ENCODE data around the gene SLC25A36. TPM values are rescaled to one million over a fixed set of nuclear protein-coding genes. Genes with fewer than 3 reads are reported as not detected.

Gene SLC25A36
- total RNA-seq, 1 donor from 2014 or later = 80.7 TPM

- H3K27ac Mint-ChIP-seq (ENCODE audit: unreplicated experiment) = no peak overlapping the region
- TF ChIP-seq, protein P1, sequence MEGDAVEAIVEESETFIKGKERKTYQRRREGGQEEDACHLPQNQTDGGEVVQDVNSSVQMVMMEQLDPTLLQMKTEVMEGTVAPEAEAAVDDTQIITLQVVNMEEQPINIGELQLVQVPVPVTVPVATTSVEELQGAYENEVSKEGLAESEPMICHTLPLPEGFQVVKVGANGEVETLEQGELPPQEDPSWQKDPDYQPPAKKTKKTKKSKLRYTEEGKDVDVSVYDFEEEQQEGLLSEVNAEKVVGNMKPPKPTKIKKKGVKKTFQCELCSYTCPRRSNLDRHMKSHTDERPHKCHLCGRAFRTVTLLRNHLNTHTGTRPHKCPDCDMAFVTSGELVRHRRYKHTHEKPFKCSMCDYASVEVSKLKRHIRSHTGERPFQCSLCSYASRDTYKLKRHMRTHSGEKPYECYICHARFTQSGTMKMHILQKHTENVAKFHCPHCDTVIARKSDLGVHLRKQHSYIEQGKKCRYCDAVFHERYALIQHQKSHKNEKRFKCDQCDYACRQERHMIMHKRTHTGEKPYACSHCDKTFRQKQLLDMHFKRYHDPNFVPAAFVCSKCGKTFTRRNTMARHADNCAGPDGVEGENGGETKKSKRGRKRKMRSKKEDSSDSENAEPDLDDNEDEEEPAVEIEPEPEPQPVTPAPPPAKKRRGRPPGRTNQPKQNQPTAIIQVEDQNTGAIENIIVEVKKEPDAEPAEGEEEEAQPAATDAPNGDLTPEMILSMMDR (IDR thresholded peaks at IDR 0.05; ENCODE audit: unreplicated experiment) = no peak
- H3K4me1 Mint-ChIP-seq (ENCODE audit: unreplicated experiment) = no peaks in the 10 kb centered on the region
- no peaks in the 10 kb centered on the region for H3K9me3 Mint-ChIP-seq (ENCODE audit: unreplicated experiment)
- no peaks in the 10 kb centered on the region for H3K36me3 Mint-ChIP-seq (ENCODE audit: low read depth, unreplicated experiment)
- H3K4me3 Mint-ChIP-seq (ENCODE audit: unreplicated experiment) = no peak overlapping the region
- H3K27me3 Mint-ChIP-seq (ENCODE audit: unreplicated experiment) = peaks cover 2% of the 10 kb centered on the region
- no peak for DNase-seq (ENCODE audit: low spot score)
These were observed 38.8 kb upstream of the SLC25A36 start for GRCh38 chr3:140902791-140903190.

- Mint-ChIP-seq H3K27me3 (ENCODE audit: unreplicated experiment) (peaks cover 2% of the 10 kb centered on the region), H3K27ac (ENCODE audit: unreplicated experiment) (no peak overlapping the region), H3K36me3 (ENCODE audit: low read depth, unreplicated experiment) (no peaks in the 10 kb centered on the region), H3K4me3 (ENCODE audit: unreplicated experiment) (no peak overlapping the region), H3K4me1 (ENCODE audit: unreplicated experiment) (no peaks in the 10 kb centered on the region), H3K9me3 (ENCODE audit: unreplicated experiment) (no peaks in the 10 kb centered on the region)
- no peak for DNase-seq (ENCODE audit: low spot score)
- TF ChIP-seq, protein P1 (IDR thresholded peaks at IDR 0.05; ENCODE audit: unreplicated experiment) = no peak
These were observed 38.4 kb upstream of the SLC25A36 start for GRCh38 chr3:140903196-140903595.

DNA sequence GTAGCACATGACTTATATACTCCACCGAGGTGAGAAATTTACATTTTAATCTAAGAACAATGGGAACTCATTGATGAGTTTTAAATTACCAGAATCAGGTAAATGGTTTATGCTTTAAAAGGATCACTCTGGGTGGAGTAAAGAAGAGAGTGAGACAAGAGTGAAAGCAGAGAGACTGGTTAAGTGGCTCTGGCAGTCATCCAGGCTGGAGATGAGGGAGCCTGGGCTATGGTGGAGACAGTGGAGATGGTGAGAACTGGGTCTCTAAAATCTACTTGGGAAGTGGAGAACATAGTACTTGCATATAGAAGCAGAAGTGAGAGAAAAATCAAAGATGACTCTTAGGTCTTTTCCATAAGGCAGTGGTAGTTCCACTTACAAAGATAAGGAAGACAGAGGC is 37.1 kb upstream of the SLC25A36 start:
- Mint-ChIP-seq H3K36me3 (ENCODE audit: low read depth, unreplicated experiment) (no peaks in the 10 kb centered on the region), H3K9me3 (ENCODE audit: unreplicated experiment) (no peaks in the 10 kb centered on the region), H3K4me3 (ENCODE audit: unreplicated experiment) (no peak overlapping the region), H3K4me1 (ENCODE audit: unreplicated experiment) (no peaks in the 10 kb centered on the region), H3K27me3 (ENCODE audit: unreplicated experiment) (peaks cover 2% of the 10 kb centered on the region), H3K27ac (ENCODE audit: unreplicated experiment) (no peak overlapping the region)
- no peak for DNase-seq (ENCODE audit: low spot score)
- TF ChIP-seq, protein P1 (IDR thresholded peaks at IDR 0.05; ENCODE audit: unreplicated experiment) = no peak

GRCh38 chr3:140905559-140905958 is 36.1 kb upstream of the SLC25A36 start:
- Mint-ChIP-seq H3K27ac (ENCODE audit: unreplicated experiment) (no peak overlapping the region), H3K9me3 (ENCODE audit: unreplicated experiment) (no peaks in the 10 kb centered on the region), H3K4me3 (ENCODE audit: unreplicated experiment) (no peak overlapping the region), H3K36me3 (ENCODE audit: low read depth, unreplicated experiment) (no peaks in the 10 kb centered on the region), H3K4me1 (ENCODE audit: unreplicated experiment) (no peaks in the 10 kb centered on the region), H3K27me3 (ENCODE audit: unreplicated experiment) (peaks cover 2% of the 10 kb centered on the region)
- TF ChIP-seq, protein P1 (IDR thresholded peaks at IDR 0.05; ENCODE audit: unreplicated experiment) = no peak
- DNase-seq (ENCODE audit: low spot score) = no peak

DNA sequence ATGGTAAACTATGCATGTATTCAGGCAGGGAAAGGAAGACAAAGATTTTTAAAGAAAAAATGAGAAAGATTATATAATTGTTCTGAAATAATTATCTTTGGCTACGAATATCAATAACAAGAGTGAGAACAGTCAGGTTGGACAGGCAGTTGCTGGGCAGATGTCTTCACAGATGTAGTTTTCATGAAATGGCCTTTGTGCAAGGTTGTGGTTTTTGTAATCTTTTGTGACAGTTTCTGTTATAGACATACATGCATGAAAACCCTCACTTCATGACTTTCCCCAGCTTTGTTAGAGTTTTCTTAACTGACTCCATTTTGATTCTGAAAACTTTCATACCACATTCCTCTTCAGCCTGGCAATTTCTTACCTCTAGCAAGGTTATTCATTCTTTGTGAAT is 34.9 kb upstream of the SLC25A36 start:
- Mint-ChIP-seq H3K4me3 (ENCODE audit: unreplicated experiment) (no peak overlapping the region), H3K36me3 (ENCODE audit: low read depth, unreplicated experiment) (no peaks in the 10 kb centered on the region), H3K27me3 (ENCODE audit: unreplicated experiment) (peaks cover 2% of the 10 kb centered on the region), H3K27ac (ENCODE audit: unreplicated experiment) (no peak overlapping the region), H3K4me1 (ENCODE audit: unreplicated experiment) (no peaks in the 10 kb centered on the region), H3K9me3 (ENCODE audit: unreplicated experiment) (no peaks in the 10 kb centered on the region)
- no peak for DNase-seq (ENCODE audit: low spot score)
- TF ChIP-seq, protein P1 (IDR thresholded peaks at IDR 0.05; ENCODE audit: unreplicated experiment) = no peak
